BLaER1 (cell line): ENCODE data around the gene LSAMP.
"Not testable (repeated sequence)": the region's sequence is repeated elsewhere in the genome, so short reads cannot be mapped to it uniquely, and the experiment has no call there.

Source experiments
- H3K27ac ChIP-seq: shearing (Covaris generic); formaldehyde crosslinking; 2 replicates; pipeline ENCODE4 v1.8.1; 2022
- H3K27me3 ChIP-seq: shearing (Covaris generic); formaldehyde crosslinking; 2 replicates; pipeline ENCODE4 v1.8.1; 2022
- H3K36me3 ChIP-seq: shearing (Covaris generic); formaldehyde crosslinking; 2 replicates; pipeline ENCODE4 v1.8.1; 2022
- H3K4me1 ChIP-seq: shearing (Covaris generic); formaldehyde crosslinking; 2 replicates; pipeline ENCODE4 v1.8.1; 2022
- H3K4me2 ChIP-seq: shearing (Covaris generic); formaldehyde crosslinking; 2 replicates; pipeline ENCODE4 v1.8.1; 2022
- H3K4me3 ChIP-seq: shearing (Covaris generic); formaldehyde crosslinking; 2 replicates; pipeline ENCODE4 v1.8.1; 2022
- H3K9ac ChIP-seq: shearing (Covaris generic); formaldehyde crosslinking; 2 replicates; pipeline ENCODE4 v1.8.1; 2022
- H3K9me3 ChIP-seq: shearing (Covaris generic); formaldehyde crosslinking; 2 replicates; pipeline ENCODE4 v1.8.1; 2022
- H4K20me1 ChIP-seq: shearing (Covaris generic); formaldehyde crosslinking; 2 replicates; pipeline ENCODE4 v1.8.1; 2022
- Cebpa-rat ChIP-seq: shearing (Covaris generic); IDR thresholded peaks from 2 replicates; pipeline ENCODE4 v1.8.1; 2022

LSAMP gene

DNA sequence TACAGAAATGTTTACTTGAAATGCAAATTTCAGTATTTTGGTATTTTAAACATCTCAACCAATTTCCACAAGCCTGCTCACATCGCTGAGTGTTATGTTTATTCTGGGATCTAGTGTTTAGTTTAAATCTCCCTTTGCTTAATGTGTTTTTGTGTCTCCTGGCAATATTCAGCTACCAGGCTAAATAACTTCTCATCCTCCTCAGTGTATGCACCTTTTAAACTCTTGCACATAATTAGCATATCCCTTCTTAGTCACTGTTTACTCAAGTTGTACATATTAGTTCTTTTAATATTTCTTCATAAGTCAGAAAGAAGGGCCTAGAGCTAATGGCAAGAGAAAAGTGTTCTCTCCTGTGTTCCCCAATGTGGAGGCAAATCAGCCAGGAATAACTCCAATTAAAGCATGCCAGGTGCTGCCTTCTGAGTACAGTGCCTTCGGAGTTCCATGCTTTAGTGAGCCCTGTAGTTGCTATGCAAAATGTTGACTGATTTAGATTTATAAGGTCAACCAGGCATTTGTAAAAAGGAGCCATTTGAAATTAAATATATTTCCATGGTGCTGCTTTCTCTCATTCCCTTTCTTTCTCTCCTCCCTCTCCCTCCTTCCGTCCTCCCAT, 587.7 kb downstream of the LSAMP start:
- H3K9ac ChIP-seq = no peak overlapping the region

GRCh38 chr3:115855911-115856310, 589.4 kb downstream of the LSAMP start:
- Histone ChIP-seq H3K27me3 (no peaks in the 10 kb centered on the region), H3K27ac (no peak overlapping the region), H3K36me3 (no peaks in the 10 kb centered on the region), H3K4me3 (no peak overlapping the region), H3K4me1 (peaks cover 14% of the 10 kb centered on the region), H3K9me3 (no peaks in the 10 kb centered on the region), H3K4me2 (no peak overlapping the region), H3K9ac (no peak overlapping the region), H4K20me1 (no peaks in the 10 kb centered on the region)
- TF ChIP-seq Cebpa-rat = no peak

More for the DNA sequence above, 587.7 kb downstream of the LSAMP start:
- Histone ChIP-seq H3K4me1 (peaks cover 14% of the 10 kb centered on the region), H3K4me3 (no peak overlapping the region), H3K27ac (no peak overlapping the region), H3K27me3 (no peaks in the 10 kb centered on the region), H3K9me3 (no peaks in the 10 kb centered on the region), H4K20me1 (no peaks in the 10 kb centered on the region), H3K4me2 (no peak overlapping the region), H3K36me3 (no peaks in the 10 kb centered on the region)
- no peak for TF ChIP-seq Cebpa-rat

DNA sequence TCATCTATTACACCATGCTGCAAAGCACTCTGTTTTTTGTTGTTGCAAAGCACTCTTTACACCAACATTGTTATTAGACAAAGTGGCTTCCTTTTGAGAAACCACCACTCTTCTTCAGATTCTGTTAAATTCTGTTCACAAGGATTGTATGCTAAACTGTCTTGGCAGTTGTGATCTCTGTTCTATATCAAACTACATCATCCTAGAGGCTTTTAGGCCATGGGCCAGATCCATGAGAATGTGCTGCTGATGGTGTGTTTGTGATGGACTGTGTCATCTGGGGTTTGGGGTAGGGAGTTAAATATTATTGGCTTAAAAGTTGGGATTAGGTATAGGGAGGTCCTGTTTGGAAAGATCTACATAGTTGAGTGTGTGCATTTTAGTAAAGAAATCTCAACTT, 592.2 kb downstream of the LSAMP start:
- Histone ChIP-seq H3K4me3 (no peak overlapping the region), H3K4me1 (no peaks in the 10 kb centered on the region), H3K9ac (no peak overlapping the region), H3K36me3 (no peaks in the 10 kb centered on the region), H3K27ac (no peak overlapping the region), H4K20me1 (no peaks in the 10 kb centered on the region), H3K4me2 (no peak overlapping the region), H3K9me3 (no peaks in the 10 kb centered on the region), H3K27me3 (no peaks in the 10 kb centered on the region)
- no peak for TF ChIP-seq Cebpa-rat

DNA sequence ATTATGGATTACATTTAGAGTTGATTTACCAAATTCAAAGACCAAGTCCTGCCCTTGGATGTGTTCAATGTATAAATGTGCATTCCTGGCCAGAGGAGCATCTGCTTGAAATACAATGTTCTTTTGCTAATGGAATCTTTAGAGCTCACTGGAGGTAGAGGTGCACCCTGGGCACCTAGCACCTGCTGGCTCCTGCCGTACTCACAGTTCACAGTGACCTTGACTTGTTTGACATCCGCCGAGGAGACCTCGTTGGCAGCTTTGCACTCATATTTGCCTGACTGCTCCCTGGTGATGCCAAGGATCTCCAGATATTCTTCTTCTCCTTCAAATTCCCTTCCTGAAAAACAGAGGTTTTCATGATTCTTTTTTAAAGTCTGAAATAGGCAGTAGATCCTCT, 593.0 kb downstream of the LSAMP start:
- Histone ChIP-seq H3K4me3 (no peak overlapping the region), H4K20me1 (no peaks in the 10 kb centered on the region), H3K27ac (no peak overlapping the region), H3K9me3 (no peaks in the 10 kb centered on the region), H3K27me3 (no peaks in the 10 kb centered on the region), H3K4me2 (no peak overlapping the region), H3K9ac (no peak overlapping the region), H3K4me1 (no peaks in the 10 kb centered on the region), H3K36me3 (no peaks in the 10 kb centered on the region)
- no peak for TF ChIP-seq Cebpa-rat

- Histone ChIP-seq H3K4me1 (no peaks in the 10 kb centered on the region), H3K9me3 (no peaks in the 10 kb centered on the region), H3K4me2 (no peak overlapping the region), H3K4me3 (no peak overlapping the region), H3K36me3 (no peaks in the 10 kb centered on the region), H3K27me3 (no peaks in the 10 kb centered on the region), H3K27ac (no peak overlapping the region), H3K9ac (no peak overlapping the region), H4K20me1 (no peaks in the 10 kb centered on the region)
- no peak for TF ChIP-seq Cebpa-rat
Measured at GRCh38 chr3:115851571-115851970, 593.7 kb downstream of the LSAMP start.

DNA sequence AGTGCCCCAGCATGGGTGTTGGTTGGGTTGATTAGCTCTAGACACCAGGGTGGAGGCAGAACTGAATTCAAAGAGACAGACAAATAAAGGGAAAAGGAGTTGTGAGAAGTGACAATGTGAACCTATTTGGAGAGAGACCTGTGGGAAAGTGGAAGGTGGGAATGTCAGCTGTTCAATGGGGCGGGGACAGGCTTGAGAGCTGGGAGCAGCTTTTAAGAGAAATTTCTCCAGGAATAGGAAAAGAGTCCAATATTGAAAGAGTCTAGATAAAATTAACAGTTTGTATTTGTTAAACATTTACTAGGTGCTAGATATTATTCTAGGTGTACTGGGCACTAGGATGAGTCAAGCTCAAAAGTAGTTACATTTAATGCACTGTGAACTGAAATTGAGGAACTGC, 596.6 kb downstream of the LSAMP start:
- no peak for TF ChIP-seq Cebpa-rat
- Histone ChIP-seq H3K36me3 (no peaks in the 10 kb centered on the region), H3K4me2 (no peak overlapping the region), H3K4me3 (no peak overlapping the region), H3K9ac (no peak overlapping the region), H4K20me1 (no peaks in the 10 kb centered on the region), H3K27me3 (no peaks in the 10 kb centered on the region), H3K4me1 (0 out of 2 replicates have a peak, but pooled peaks cover 4% of the 10 kb centered on the region), H3K27ac (no peak overlapping the region), H3K9me3 (no peaks in the 10 kb centered on the region)

DNA sequence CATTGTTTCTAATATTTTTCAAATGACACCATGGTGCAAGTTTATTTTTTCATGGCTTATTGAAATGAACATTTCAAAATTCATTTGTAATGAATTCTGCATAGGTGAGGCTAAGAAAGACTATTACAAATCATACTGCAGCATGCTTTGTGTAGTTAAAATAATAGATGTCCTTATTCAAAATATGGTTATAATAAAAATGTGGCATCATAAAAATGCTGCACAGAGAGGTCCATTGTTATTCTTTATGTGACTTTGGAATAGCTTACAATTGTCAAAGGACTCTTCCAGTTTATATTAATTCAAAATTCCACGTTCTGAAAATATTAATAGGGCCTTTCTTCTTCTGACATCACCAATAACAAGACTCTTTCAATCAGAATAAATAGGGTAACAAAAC, 599.3 kb downstream of the LSAMP start:
- no peaks in the 10 kb centered on the region for H3K36me3 ChIP-seq
- H3K4me1 ChIP-seq = 0 out of 2 replicates have a peak, but pooled peaks cover 4% of the 10 kb centered on the region
- no peak overlapping the region for H3K27ac ChIP-seq
- H3K9ac ChIP-seq = no peak overlapping the region
- no peaks in the 10 kb centered on the region for H4K20me1 ChIP-seq
- no peak overlapping the region for H3K4me3 ChIP-seq
- no peak for TF ChIP-seq Cebpa-rat
- H3K4me2 ChIP-seq = no peak overlapping the region
- no peaks in the 10 kb centered on the region for H3K27me3 ChIP-seq
- no peaks in the 10 kb centered on the region for H3K9me3 ChIP-seq

DNA sequence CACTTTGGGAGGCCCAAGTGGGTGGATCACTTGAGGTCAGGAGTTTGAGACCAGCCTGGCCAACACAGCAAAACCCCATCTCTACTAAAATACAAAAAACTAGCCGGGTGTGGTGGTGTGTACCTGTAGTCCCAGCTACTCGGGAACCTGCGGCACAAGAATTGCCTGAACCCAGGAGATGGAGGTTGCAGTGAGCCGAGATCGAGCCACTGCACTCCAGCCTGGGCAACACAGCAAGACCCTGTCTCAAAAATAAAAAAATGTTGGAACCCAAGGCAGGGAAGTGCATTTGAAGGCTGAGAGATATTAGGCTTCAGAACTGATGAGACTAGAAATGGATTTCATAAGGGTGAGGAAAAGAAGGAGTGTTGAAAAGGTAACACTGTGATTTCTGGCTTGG, 600.6 kb downstream of the LSAMP start:
- not testable (repeated sequence) for H4K20me1 ChIP-seq, H3K4me1 ChIP-seq, H3K27ac ChIP-seq

DNA sequence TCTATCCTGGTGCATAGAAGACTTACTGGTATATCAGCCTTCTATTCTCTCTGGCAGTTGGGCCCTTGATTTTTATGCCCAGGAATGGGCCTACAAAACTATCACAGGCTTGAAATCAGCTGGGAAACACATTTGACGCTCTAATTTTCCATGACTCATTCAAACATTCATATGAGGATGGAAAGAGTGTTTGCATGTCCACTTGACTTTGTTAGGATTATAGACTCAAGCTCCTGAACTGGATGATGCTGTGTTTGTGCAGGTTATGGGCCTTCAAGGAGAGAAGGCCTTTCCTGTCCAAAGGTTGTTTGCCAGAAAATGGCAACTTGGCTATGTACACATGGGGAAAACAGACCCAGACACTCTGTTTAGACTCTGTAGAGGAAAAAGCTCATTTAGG, 602.1 kb downstream of the LSAMP start:
- no peak overlapping the region for H3K27ac ChIP-seq
- no peaks in the 10 kb centered on the region for H3K36me3 ChIP-seq
- H3K27me3 ChIP-seq = no peaks in the 10 kb centered on the region
- no peak overlapping the region for H3K9ac ChIP-seq
- TF ChIP-seq Cebpa-rat = no peak
- H3K9me3 ChIP-seq = no peaks in the 10 kb centered on the region
- 0 out of 2 replicates have a peak, but pooled peaks cover 4% of the 10 kb centered on the region for H3K4me1 ChIP-seq
- H3K4me3 ChIP-seq = no peak overlapping the region
- H4K20me1 ChIP-seq = no peaks in the 10 kb centered on the region
- H3K4me2 ChIP-seq = no peak overlapping the region

More for the DNA sequence above, 600.6 kb downstream of the LSAMP start:
- not testable (repeated sequence) for H3K36me3 ChIP-seq, H3K9ac ChIP-seq, H3K27me3 ChIP-seq, H3K4me3 ChIP-seq, H3K4me2 ChIP-seq, H3K9me3 ChIP-seq

DNA sequence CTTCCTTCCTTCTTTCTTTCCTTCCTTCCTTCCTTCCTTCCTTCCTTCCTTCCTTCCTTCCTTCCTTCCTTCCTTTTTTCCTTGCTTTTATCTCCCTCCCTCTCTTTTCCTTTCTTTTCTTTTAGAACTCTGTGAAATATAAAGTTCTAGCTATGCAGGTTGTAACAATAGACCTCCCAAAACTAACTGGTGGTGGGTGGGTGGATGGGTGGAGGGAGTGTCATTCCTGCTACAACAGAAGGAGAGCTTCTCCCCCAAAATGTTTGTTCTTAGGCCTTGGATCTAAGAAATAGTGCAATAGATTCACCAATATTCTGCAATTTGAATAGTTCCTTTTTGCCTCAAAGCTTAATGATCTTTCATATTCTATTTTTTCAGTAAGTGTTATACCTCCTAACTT, 606.0 kb downstream of the LSAMP start:
- no peak overlapping the region for H3K4me3 ChIP-seq
- H3K27ac ChIP-seq = no peak overlapping the region
- H3K4me2 ChIP-seq = no peak overlapping the region
- no peak overlapping the region for H3K9ac ChIP-seq
- H3K36me3 ChIP-seq = no peaks in the 10 kb centered on the region
- no peaks in the 10 kb centered on the region for H3K27me3 ChIP-seq
- TF ChIP-seq Cebpa-rat = no peak
- no peaks in the 10 kb centered on the region for H4K20me1 ChIP-seq
- H3K4me1 ChIP-seq = no peaks in the 10 kb centered on the region
- H3K9me3 ChIP-seq = no peaks in the 10 kb centered on the region

GRCh38 chr3:115838786-115839185, 606.5 kb downstream of the LSAMP start:
- Histone ChIP-seq H4K20me1 (no peaks in the 10 kb centered on the region), H3K9ac (no peak overlapping the region), H3K9me3 (no peaks in the 10 kb centered on the region), H3K27me3 (no peaks in the 10 kb centered on the region), H3K36me3 (no peaks in the 10 kb centered on the region), H3K4me1 (no peaks in the 10 kb centered on the region), H3K4me3 (no peak overlapping the region), H3K4me2 (no peak overlapping the region), H3K27ac (no peak overlapping the region)
- TF ChIP-seq Cebpa-rat = no peak
